WTC11 (cell line): ENCODE measurements around the gene ABHD4.

Source experiments
- ETV6 ChIP-seq: sonication (generic); formaldehyde crosslinking; IDR thresholded peaks from 2 replicates; pipeline ENCODE4 v1.8.1; 2022; ENCODE audit warnings: mild to moderate bottlenecking, missing genetic modification reagents
- JUN ChIP-seq: sonication (generic); formaldehyde crosslinking; IDR thresholded peaks from 2 replicates; pipeline ENCODE4 v1.8.0; 2023; ENCODE audit warnings: mild to moderate bottlenecking, missing genetic modification reagents

- TF ChIP-seq JUN (CRISPR knock-in tag): no peak
- no peak for TF ChIP-seq ETV6 (CRISPR knock-in tag)
Observed at GRCh38 chr14:22599349-22599748, 1.2 kb downstream of the ABHD4 start.
